Measurements from ENCODE around the gene PDGFB.

Gene PDGFB

DNA sequence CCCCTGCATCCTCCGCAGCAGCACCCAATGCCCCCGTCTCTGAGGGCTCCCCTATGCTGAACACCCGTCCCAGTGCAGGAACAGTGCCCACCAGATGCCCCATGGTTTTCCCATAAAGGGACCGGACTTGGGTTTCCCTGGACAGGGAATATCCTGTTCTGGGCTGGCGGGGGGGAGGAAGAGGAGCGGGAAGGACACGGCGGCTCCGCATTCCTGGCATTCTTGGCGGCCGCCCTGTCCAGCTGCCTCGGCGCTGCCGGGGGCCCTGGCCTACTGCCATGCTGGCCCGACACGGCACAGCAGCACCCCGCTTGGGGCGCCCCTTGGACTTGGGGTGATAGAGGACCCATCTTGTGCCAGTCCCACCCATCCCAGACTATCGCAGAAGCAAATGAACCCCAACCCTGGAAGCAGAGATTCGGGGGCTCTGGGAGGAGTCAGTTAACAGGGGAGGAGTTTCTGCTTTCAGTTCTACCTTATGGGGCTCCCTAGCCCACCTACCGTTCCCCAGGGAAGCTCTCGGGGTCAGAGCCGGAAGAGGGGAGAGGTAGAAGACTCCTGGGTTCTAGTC is 68.6 kb downstream of the PDGFB start:
- no peak overlapping the region for H3K4me3 ChIP-seq (ENCODE audit: severe bottlenecking)
- peaks cover 53% of the 10 kb centered on the region for H3K4me1 ChIP-seq (ENCODE audit: insufficient read depth, poor library complexity, severe bottlenecking)
- peak overlapping the region; percentile 96 for H3K27ac ChIP-seq (ENCODE audit: poor library complexity, severe bottlenecking)
- DNase-seq (ENCODE audit: low spot score), result peak; percentile 87
- no peaks in the 10 kb centered on the region for H3K9me3 ChIP-seq (ENCODE audit: severe bottlenecking)
- TF ChIP-seq, protein P1, sequence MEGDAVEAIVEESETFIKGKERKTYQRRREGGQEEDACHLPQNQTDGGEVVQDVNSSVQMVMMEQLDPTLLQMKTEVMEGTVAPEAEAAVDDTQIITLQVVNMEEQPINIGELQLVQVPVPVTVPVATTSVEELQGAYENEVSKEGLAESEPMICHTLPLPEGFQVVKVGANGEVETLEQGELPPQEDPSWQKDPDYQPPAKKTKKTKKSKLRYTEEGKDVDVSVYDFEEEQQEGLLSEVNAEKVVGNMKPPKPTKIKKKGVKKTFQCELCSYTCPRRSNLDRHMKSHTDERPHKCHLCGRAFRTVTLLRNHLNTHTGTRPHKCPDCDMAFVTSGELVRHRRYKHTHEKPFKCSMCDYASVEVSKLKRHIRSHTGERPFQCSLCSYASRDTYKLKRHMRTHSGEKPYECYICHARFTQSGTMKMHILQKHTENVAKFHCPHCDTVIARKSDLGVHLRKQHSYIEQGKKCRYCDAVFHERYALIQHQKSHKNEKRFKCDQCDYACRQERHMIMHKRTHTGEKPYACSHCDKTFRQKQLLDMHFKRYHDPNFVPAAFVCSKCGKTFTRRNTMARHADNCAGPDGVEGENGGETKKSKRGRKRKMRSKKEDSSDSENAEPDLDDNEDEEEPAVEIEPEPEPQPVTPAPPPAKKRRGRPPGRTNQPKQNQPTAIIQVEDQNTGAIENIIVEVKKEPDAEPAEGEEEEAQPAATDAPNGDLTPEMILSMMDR (IDR thresholded peaks at IDR 0.05; ENCODE audit: poor library complexity, severe bottlenecking), result no peak
- H3K36me3 ChIP-seq (ENCODE audit: low read depth), result no peaks in the 10 kb centered on the region
- H3K27me3 ChIP-seq (ENCODE audit: insufficient read depth, poor library complexity, severe bottlenecking), result no peaks in the 10 kb centered on the region
- ATAC-seq (ENCODE audit: low read depth), result peak; percentile 70

DNA sequence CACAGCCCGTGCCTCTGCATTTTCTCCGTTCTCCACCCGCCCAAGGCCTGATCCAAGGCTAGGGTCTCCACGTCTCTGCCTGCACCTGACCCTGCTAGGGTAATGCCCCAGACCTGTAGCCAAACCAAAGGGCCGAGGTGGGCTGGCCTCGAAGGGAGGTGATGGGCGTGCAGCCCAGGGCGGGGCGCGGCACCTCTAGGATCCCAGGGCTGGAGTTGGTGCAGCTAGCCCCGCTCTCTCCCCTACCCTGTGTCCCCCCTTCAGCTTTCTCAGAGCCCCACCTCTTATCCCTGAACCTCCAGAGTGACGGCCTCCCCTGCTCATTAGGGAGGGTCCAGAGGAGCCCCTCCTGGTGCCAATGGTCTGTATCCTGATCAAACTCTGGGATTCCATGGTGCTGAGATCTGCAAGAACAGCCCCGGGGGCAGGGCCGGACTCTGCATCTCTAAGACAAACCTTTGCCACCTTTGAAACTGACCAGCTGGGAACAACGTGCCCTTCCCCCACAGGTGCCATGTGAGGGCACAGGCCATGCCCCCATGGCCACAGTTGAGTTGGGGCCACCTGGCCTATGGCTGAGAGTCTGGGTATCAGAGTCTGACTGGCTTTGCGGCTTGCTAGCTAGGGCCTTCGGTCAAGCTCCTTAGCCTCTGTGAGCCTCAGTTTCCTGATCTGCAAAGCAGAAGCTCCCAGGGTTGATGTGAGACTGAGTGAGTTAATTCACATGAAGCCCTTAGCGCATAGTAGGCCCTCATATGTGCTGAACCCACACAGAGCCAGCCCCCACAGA is 69.2 kb downstream of the PDGFB start:
- ATAC-seq (ENCODE audit: low read depth) (no peak), DNase-seq (ENCODE audit: low spot score) (no peak)
- H3K36me3 ChIP-seq (ENCODE audit: low read depth), result no peaks in the 10 kb centered on the region
- H3K27me3 ChIP-seq (ENCODE audit: insufficient read depth, poor library complexity, severe bottlenecking), result no peaks in the 10 kb centered on the region
- H3K9me3 ChIP-seq (ENCODE audit: severe bottlenecking), result no peaks in the 10 kb centered on the region
- no peak overlapping the region for H3K4me3 ChIP-seq (ENCODE audit: severe bottlenecking)
- peak overlapping the region; percentile 96 for H3K27ac ChIP-seq (ENCODE audit: poor library complexity, severe bottlenecking)
- TF ChIP-seq, protein P1 (IDR thresholded peaks at IDR 0.05; ENCODE audit: poor library complexity, severe bottlenecking), result no peak
- peaks cover 57% of the 10 kb centered on the region for H3K4me1 ChIP-seq (ENCODE audit: insufficient read depth, poor library complexity, severe bottlenecking)

DNA sequence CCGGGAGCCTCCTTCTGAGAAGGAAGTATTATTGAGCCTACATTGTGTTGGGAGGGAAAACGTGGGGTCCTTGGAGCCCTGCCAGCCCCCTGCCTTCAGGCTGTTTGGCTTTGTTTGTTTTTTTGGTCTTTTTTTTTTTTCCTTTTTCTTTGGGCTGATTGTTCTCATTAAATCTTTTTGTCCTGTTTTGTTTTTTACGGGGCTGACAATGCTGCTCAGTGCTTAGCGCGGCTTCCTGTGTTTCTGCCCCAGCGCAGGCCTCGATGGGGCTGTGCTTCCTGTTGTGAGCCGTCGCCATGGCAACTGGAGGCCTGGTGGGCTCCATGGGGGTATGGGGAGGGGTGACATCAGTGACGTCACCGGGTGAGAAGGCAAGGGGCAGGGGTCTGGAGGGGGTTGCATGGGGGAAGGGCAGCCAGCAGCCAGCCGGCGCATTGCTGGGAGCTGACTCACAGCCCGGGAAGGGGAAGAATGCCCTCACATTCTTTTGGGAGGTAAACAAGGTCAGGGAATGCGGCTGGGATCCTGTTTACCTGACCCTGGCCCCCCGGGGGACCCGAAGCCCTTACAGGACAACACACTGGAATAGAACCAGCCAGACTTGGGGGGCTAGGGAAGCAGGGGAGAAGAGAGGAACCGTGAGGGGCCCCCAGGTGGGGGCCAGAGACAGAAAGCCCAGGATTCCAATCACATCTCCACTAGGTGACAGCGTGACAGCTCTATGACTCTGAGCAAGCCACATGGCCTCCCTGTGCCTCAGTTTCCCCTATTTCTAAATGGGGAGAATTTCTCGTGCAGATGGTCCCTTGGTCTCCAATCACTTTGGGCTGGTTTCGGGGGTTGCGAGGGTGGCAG is 70.1 kb downstream of the PDGFB start:
- ATAC-seq (ENCODE audit: low read depth) (peak; percentile 46), DNase-seq (ENCODE audit: low spot score) (peak; percentile 93)
- Histone ChIP-seq H3K4me3 (ENCODE audit: severe bottlenecking) (no peak overlapping the region), H3K9me3 (ENCODE audit: severe bottlenecking) (no peaks in the 10 kb centered on the region), H3K4me1 (ENCODE audit: insufficient read depth, poor library complexity, severe bottlenecking) (peaks cover 57% of the 10 kb centered on the region), H3K27me3 (ENCODE audit: insufficient read depth, poor library complexity, severe bottlenecking) (no peaks in the 10 kb centered on the region), H3K36me3 (ENCODE audit: low read depth) (no peaks in the 10 kb centered on the region), H3K27ac (ENCODE audit: poor library complexity, severe bottlenecking) (peak overlapping the region; percentile 96)
- TF ChIP-seq, protein P1 (IDR thresholded peaks at IDR 0.05; ENCODE audit: poor library complexity, severe bottlenecking), result peak; percentile 10

DNA sequence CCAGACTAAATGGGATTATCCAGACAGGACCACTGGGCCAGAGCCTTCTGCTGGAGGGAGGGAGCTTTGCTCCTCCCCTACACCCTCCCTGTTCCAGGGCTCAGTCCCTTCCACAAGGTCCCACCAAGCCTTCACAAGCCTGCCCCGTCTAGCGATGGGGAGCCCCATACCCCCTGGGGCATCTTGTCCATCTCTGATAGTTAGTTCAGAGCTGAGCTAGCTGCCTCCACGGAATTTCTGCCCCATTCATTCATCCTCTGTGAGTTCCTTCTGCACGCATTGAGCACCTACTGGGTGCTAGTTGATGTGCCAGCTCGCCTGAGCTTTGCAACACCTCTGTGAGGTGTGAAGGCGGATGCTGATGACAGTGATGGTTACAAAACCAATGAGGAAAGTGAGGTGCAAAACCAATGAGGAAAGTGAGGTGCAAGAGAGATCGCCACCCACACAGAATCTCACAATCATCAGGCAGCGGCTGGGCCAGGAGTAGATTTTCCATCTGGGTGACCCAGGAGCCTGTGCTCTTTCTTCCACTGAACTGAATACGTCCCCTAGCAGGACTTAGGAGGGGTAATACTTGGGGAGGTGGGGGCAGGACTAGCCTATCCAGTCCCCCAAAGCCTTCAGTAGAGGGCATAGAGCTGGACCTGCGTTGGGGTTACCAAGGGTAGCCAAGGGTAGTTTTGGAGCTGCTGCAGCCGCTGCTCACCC is 70.8 kb downstream of the PDGFB start:
- H3K27ac ChIP-seq (ENCODE audit: poor library complexity, severe bottlenecking), result peak overlapping the region; percentile 96
- H3K4me3 ChIP-seq (ENCODE audit: severe bottlenecking), result no peak overlapping the region
- H3K4me1 ChIP-seq (ENCODE audit: insufficient read depth, poor library complexity, severe bottlenecking), result peaks cover 57% of the 10 kb centered on the region
- no peaks in the 10 kb centered on the region for H3K36me3 ChIP-seq (ENCODE audit: low read depth)
- DNase-seq (ENCODE audit: low spot score) (no peak), ATAC-seq (ENCODE audit: low read depth) (no peak)
- TF ChIP-seq, protein P1 (IDR thresholded peaks at IDR 0.05; ENCODE audit: poor library complexity, severe bottlenecking), result no peak
- no peaks in the 10 kb centered on the region for H3K27me3 ChIP-seq (ENCODE audit: insufficient read depth, poor library complexity, severe bottlenecking)
- no peaks in the 10 kb centered on the region for H3K9me3 ChIP-seq (ENCODE audit: severe bottlenecking)
